ENCODE results near the gene ROR1.
"Not testable (repeated sequence)": the region's sequence is repeated elsewhere in the genome, so short reads cannot be mapped to it uniquely, and the experiment has no call there.

The ROR1 gene

DNA sequence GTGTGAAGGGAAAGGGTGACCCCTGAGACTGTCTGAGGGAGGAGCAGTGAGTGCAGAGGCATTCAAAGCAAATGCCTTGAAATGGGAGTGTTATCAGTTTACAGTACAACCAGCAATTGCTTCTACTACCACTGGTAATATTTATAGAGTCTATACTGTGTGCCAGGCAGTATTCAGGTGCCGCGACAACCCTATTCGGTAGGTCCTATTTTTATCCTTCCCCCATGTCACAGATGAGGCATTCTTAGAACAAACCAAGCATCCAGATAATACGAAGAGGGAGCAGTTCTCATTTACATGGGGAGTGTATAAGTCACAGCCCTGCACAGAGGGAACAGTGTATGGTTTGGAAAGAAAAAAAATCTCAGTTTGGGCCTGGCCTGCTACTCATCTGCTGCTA, 18.3 kb downstream of the ROR1 start:
- DNase-seq = no peak

DNA sequence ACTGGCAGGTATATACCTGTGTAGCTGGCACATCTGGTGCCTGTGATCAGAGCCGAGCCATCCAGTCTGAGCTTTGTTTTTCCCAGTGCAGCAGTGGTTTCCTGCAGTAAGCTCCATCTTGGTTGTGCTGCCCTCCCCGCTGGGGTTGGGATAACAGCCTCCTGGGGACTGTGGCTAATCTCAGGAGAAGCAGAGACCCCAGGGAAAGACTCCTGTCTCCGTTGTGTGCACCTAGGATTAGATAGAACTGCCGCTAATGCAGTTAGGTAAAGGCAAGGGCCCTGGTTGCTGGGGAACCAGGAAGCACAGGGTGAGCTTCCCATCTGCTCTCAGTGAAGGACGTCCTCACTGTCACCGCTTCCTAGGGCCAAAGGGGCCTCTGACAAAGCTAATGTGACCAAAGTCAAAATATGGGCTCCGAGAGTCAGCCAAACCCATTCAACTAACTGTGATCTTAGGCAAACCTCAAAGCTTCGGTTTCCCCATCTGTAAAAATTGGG, 20.0 kb downstream of the ROR1 start:
- DNase-seq = no peak

DNA sequence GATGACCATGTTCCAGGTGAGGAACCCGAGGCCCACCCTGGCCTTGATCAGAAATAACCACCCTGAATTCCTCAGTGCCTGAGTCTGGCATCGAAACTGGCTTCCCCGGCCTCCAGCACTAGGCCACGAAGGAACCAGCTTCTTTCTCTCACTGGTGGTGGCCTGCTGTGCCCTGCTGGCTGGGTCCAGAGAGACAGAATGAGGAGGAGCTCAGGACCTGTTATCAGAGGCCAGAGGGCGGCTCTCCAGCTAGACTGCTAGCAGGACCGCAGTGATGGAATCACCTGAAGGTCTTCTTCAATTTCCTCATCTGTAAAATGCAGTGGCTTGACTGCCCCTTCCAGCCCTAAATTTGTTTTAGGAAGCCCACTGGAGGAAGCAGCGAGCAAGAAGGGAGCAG, 20.5 kb downstream of the ROR1 start:
- DNase-seq = no peak

DNA sequence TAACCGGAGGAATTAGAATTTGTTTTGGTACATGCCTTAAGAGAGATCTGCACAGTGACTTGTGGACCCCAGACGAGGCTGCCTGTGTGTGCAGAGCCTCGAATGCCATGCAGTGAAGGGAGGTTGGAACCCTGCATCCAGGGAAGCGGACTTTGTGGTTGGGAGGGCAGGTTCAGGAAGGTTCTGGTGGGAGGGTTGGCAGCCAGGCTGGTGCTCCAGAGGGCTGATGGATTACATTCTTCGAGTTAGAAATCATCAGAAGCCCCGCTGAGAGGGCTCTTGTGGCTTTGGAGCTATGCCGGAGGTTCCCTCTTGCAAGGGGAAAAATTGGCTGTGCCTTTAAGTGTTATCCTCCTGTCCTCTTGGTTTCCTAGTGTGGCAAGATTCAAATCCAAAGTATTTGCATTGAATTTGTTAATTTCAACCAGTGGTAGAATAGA, 21.1 kb downstream of the ROR1 start:
- DNase-seq = no peak

DNA sequence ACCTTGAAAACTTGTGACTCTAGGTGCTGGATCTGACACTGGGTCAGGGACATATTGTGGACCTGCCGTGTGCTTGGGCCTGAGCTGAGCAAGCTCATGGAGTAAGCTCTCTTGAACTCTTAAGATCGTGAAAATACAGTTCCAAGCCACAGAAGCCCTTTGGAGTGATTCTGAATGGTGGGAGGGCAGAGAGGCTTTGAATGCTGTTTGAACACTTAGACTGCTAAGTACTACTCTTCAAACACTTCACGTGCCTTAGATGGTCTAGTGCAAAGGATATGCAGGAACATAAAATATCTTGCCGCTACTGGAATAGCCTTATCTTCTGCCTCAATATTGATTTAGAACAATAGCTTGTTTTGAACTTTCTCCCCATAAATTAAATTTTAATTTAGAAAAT, 21.6 kb downstream of the ROR1 start:
- DNase-seq = no peak

DNA sequence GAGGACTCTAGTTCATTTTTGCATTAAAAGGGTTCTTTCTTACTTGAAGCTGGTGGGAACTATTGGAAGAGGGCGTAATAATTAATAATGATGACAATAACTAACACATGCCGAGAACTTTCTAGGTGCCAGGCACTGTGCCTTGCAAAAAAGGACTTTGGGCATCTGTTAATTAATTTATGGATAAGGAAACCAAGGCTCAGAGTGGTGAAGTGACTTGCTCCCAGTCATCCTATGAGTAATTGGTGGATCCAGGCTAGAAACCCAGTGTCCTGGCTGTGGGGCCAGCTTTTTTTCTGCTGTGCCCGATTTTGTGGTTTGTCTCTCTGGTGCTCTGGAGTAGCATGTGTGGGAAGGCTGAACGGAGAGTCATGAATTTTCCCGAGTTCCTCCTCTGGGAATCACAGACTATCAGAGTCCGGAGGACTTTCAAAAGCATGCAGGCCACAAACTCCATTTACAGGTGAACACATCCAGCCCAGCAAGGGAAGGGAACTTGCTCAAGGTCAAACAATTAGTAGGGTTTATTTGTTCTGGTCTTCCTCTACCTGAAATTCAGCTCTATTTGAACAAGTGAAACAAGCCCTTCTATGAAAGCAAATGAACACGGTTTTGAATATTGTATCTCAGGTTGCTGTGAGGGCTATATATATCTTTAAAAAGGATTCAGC, 23.4 kb downstream of the ROR1 start:
- DNase-seq = no peak

DNA sequence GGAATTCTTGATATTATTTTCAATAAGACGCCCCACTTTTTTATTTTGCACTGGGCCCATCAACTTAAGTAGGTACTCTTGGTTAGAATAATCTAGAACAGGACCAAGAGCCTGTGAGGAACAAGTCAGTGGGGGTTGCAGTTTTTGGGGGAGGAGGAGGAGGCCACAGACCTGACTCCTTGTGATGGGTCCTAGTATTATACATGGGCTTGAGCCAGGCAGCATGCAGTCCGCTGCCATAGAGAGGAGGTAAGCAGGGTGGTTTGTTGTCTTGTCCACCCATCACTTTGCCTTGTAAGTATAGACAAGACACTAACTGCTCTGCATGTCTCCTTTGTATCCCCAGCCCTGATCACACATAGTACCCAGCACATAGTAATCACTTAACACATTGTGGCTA, 24.5 kb downstream of the ROR1 start:
- DNase-seq = no peak

DNA sequence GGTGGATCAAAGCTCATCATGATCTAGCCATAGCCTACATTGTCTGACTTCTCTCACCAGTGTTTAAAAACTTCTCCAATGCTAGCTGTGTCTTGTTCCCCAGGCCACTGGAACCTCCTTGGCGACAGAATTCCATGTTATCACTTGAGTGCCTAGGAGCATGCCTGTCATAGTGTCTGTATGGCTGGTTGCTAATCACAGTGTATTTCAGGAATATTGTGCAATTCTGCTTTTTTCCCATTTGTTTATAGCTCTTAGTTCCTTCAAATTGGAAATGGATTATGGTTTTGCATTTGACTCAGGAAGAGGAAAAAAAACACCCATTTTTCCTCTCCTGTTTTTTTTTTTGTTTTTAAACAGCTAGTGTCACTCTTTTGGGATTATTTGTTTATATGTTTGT, 25.5 kb downstream of the ROR1 start:
- DNase-seq = no peak

DNA sequence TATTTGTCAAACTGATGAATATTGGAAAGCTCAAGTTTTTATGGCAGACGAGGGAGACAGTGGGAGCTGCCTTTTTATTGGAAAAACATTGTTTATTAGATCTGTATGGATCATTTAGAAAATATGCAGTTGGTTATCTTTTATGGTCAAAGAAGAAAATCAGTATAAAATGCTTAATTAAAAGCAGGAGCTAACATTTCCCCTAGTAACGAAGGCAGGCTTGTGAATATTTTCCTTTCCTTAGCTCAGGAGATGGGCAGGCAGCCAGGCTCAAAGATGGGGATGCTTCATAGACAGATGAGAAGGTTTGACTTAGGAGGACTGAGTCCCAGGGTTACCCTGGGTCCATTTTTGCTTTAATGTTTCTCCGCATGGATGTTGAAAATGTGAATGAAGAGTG, 26.0 kb downstream of the ROR1 start:
- DNase-seq = no peak

DNA sequence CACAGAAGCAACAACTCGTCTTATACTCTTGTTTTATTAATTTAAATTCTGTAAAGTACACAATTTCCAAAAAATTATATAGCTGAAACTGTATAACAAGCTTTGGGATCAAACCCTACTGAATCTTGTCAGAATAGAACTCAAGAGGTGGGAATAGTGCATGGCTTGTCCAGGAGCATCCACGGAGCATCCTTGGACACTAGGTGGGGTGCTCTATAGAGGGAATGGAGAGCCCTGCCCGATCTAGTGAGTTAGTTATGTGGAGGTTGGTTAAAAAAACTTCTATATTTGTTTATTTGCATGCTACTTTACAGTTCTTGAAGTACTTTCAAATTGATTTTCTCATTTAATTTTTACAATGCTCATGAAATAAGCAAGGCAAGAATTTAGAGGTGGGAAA, 28.3 kb downstream of the ROR1 start:
- no peak for DNase-seq

DNA sequence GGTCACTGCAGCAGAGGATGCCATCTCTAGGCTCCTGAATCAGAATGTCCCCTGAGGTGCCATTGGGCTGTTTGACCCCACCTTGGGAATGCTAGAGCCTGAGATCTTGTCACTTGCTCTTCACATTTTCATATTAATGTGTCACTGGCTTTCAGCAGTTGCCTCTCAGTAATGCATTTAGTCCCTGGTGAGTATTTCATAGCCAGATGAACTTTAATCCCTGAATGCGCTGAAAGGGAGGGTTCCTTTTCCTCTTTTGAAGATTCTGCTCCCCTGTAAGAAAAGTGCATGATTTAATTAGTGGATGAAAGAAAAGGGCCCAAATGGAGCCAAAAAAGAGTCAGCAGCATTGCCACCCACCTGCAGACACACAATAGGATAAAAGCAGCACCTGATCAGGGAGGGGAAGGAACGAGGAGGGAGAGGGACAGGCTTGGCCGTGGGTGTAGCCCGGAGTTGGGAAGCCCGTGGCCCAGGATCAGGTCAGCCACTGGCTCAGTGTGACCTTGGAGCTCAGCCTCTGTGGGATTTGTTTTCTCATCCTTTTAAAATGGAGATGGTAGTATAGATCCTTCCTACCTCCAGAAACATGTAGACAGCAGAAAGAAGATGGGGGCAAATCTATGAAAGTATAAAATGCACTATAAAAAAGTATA, 31.1 kb downstream of the ROR1 start:
- no peak for DNase-seq

DNA sequence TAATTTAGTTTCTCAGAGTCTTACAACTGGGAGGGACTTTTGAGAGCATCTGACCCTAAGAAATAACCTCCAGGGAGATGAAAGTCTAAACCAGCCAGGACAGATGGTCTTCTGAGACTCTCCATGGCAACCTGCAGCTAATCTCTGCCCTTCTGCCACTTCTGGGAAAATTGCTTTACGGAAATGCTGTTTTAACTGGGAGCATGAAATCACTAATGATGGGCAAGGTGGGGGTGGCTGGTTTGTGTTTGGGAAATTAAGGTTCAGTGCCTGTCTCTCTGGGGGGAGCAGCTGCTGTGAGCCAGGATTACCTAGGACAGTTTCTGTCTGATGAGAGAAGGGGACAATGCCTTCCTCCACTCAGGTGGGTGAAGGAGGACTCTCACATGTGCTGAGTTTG, 33.2 kb downstream of the ROR1 start:
- no peak for DNase-seq

DNA sequence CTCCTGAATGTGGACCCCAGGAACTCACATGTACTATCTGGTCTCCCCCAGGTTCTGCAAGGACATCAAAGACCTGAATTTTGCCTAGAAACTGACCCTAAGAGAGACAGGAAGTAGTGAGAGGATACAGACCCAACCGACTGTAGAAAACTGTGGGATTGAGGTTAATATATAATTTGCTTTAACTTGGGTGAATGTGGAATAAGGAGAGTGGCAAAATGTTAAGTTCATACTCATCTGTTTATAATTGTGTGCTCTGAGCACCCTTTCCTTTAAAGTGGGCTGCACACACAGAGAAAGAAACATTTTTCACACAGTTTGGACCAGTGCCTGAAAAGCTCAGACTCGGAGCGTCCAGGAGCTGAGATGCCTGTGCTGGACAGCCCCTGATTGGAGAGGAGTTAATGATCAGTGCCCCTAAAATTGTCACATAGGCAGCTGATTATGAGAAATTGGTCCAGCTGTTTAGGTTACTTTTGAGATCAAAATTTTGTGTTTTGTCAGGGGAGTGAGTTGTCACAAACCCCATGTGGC, 37.2 kb downstream of the ROR1 start:
- DNase-seq = no peak

DNA sequence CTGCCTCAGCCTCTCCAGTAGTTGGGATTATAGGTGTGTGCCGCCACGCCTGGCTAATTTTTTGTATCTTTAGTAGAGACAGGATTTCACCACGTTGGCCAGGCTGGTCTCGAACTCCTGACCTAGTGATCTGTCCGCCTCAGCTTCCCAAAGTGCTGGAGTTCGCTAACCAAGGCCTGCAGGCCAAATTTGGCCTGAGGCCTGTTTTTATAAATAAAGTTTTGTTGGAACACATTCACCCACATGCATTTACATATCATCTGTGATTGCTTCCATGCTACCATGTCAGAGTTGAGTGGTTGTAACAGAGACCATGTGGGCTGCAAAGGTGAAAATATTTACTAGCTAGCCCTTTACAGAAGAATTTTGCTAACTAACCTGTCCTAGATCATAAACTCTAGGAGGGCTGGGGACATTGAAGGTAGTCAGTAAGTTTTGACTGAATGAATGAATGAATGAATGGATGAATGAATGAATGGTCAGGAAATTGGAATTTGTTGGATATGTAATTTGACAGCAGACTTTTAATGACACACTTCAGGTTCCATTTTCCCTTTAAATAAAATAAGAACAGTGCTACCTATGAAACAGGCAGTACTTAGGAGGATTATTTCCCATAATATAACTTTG, 38.4 kb downstream of the ROR1 start:
- DNase-seq = no peak

DNA sequence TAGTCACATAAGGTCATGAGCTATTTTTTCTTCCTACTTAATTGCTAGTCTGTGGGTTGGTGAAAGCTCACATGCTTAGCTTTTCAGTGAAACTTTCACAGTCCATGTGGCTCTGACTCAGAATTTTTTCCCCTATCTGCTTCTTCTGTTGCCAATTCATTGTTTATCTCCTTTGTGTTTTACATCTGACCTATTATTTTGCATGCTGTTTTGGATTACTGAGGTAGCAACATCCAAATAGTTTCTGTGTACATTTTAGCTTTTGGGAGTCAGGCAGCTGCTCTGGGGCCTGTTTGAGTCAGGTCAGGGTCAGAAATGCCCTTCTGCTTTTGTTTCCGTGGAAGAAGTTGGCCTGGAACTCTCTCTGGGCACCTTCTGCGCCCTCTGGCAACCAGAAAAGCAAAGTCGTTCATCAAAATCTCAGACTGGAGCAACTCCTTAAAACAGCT, 40.0 kb downstream of the ROR1 start:
- DNase-seq = peak in 6 of 58 donors; percentile 0 to 7 (median 2)

DNA sequence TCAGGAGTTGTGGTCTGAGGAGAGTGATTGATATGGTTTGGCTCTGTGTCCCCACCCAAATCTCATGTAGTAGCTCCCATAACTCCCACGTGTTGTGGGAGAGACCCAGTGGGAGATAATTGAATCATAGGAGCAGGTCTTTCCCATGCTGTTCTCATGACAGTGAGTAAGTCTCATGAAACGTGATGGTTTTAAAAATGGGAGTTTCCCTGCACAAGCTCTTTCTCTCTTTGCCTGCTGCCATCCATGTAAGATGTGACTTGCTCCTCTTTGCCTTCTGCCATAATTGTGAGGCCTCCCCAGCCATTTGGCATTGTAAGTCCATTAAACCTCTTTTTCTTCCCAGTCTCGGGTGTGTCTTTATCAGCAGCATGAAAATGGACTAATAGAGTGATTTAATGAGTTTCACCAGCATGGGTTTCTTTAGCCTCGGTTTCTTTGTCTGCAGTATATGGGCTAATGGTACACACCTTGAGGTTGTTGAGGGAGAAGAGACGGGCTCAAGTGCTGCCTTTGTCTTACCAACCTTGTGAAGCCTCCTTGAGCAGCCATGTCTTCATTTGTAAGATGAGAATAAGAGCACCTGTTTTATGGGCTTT, 42.5 kb downstream of the ROR1 start:
- not testable (repeated sequence) for DNase-seq

DNA sequence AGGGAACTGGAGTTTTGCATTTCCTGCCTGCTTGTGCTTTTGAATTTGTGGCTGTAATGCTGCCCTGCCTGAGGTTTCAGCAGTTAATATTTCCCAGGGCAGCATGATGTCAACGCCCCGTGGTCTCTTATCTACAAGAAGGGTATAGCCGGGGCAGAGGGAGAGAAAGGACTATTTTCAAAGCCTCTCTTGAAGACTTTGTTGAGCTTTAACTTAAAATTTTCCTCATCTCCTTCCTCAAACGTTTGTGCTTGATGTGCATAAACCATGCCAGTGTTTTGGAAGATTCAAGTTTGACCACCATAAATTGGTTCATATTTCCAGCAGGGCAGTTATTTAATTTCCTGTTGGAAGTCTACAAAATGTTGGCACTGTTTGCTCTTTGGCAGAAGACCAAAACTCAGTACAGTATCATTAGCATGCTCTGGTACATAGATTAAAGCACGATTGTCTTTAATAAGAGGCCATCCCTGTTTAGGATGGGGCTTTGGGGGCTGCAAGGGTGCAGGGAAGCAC, 43.4 kb downstream of the ROR1 start:
- DNase-seq = no peak

DNA sequence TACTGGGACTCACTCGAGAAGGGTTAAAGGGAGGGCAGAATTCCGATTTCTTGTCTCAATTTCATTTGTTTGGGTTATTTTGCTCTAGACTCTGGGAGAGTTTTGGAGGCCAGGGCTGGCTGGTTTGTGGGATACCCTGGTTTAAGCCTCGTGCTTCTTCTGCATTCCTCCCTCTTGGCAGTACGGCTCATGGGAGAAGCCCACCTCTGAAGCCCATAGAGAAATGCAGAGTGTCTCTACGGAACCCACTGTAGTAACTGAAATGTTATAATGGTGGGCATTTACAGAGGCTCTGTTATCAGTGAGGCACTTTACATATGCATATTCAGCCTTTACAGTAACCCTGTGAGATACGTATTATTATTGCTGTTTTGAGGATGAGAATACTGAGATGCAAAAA, 43.9 kb downstream of the ROR1 start:
- no peak for DNase-seq

DNA sequence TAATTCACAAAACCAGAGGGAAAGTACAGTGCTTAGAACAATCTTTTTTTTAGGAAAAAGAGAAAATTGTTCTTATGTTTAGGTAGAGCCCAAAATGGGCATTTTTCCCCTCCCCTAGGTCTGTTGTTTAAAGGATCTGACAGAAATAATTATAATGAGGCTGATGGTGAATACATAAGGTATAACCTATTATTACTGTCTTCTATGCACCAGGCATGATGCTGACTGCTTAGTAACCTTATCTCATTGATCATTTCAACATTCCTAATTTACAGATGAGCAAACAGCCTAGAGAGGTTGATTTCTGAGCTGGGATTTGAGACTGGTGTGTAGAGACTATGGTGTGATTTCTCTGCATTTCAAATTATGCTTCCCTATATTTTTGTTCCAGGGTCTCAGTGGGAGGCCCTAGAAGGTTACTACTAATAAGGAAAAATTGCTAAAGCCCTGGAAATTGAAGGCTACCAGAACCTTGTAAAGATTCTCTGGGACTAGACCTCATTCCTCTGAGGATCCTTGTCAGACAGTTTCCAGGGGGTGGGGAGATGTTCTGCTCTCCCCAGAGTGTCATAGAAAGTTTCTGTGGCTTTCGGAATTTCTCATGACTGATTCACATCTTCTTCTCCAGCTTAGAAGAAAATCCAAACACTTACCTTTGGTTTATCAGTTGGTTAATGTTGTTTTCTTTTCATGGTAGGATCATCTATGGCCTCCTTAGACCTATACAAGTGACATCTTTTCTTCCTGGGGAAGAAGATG, 44.9 kb downstream of the ROR1 start:
- DNase-seq = no peak

DNA sequence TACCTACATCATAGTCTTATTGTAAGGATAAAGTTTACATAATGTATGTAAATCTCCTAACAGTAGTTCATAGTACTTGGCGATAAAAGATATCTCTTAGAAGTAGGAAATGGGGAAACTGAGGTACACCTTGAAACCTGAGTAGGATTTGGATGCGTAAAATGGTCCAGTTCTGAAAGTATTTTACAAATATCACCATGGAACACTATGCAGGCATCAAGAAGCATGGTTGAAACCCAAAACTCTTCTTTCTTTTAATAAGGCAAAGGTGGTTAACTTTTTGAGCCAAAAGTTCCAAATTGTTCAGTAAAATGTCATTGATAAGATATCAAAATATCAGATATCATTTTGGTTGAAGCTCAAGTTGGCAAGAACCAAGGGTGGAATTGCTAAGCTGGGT, 46.0 kb downstream of the ROR1 start:
- DNase-seq = no peak
